H1 (cell line): ENCODE measurements around the gene LRP8. TPM values are rescaled to one million over a fixed set of nuclear protein-coding genes. Genes with fewer than 3 reads are reported as not detected.

Experiments
- CTCF ChIA-PET: fragments of 300-600 bp; sonication (Branson Sonifier 250); formaldehyde crosslinking; loops from one replicate; lab custom pipeline; 2021; ENCODE audit not compliant: partially characterized antibody; lab: Charles Lee
- POLR2A ChIA-PET: fragments of 300-600 bp; sonication (Branson Sonifier 250); formaldehyde crosslinking; loops from one replicate; lab custom pipeline; 2021; ENCODE audit warnings: inconsistent platforms; ENCODE audit not compliant: partially characterized antibody; lab: Charles Lee
- DNase-seq, 2 experiments: peaks; one replicate each; pipeline versions ENCODE4 v3.0.0 to v3.0.0-alpha.2; 2010 to 2022; ENCODE audit warnings: low spot score in 2 of 2, low read depth in 1 of 2, mixed read lengths in 1 of 2
- FAIRE-seq: peaks from 2 replicates; lab custom pipeline; 2011; peaks lifted over from hg19 to GRCh38; lab: Jason Lieb, UNC
- H2AFZ ChIP-seq: 2 replicates; pipeline ENCODE4 v1.8.1; 2012; ENCODE audit warnings: low read length, inconsistent platforms
- H2AK5ac ChIP-seq: 2 replicates; pipeline ENCODE4 v1.6.1; 2013; ENCODE audit warnings: low read depth, low read length
- H2BK120ac ChIP-seq: replicated peaks from 2 replicates; pipeline ENCODE3; 2013; ENCODE audit warnings: low read depth, low read length, inconsistent platforms
- H2BK12ac ChIP-seq: 2 replicates; pipeline ENCODE4 v1.6.1; 2013; ENCODE audit warnings: low read depth, low read length
- H2BK15ac ChIP-seq: 2 replicates; pipeline ENCODE4 v1.6.1; 2013; ENCODE audit warnings: low read length
- H2BK20ac ChIP-seq: 2 replicates; pipeline ENCODE4 v1.6.1; 2013; ENCODE audit warnings: low read length
- H2BK5ac ChIP-seq: 2 replicates; pipeline ENCODE4 v1.6.1; 2013; ENCODE audit warnings: low read depth, low read length
- H3K14ac ChIP-seq: 2 replicates; pipeline ENCODE4 v1.6.1; 2013; ENCODE audit warnings: inconsistent platforms; ENCODE audit not compliant: insufficient read length
- H3K18ac ChIP-seq: 2 replicates; pipeline ENCODE4 v1.6.1; 2013; ENCODE audit warnings: low read length; ENCODE audit errors: extremely low read depth
- H3K23ac ChIP-seq: 2 replicates; pipeline ENCODE4 v1.6.1; 2013; ENCODE audit warnings: inconsistent platforms; ENCODE audit not compliant: insufficient read length
- H3K23me2 ChIP-seq: 2 replicates; pipeline ENCODE4 v1.6.1; 2013; ENCODE audit warnings: low read depth, low read length
- H3K27ac ChIP-seq: 2 replicates; pipeline ENCODE4 v1.6.1; 2011; ENCODE audit warnings: low read depth, low read length, inconsistent platforms
- H3K27me3 ChIP-seq, 4 experiments: replicated peaks in 1 of 4; 1 replicate in 1 of 4; 2 replicates in 3 of 4; pipeline versions ENCODE4 v1.6.1 to v1.8.1; 2011 to 2013; ENCODE audit warnings: low read length in 3 of 4, mild to moderate bottlenecking in 3 of 4, inconsistent platforms in 2 of 4, mixed read lengths in 2 of 4, moderate library complexity in 1 of 4; ENCODE audit not compliant: control insufficient read depth in 3 of 4, insufficient read depth in 3 of 4; ENCODE audit errors: extremely low read depth in 1 of 4
- H3K36me3 ChIP-seq, 4 experiments: 2 replicates each; pipeline versions ENCODE4 v1.6.1 to v1.8.1; 2011 to 2013; ENCODE audit warnings: mild to moderate bottlenecking in 4 of 4, low read length in 3 of 4, moderate library complexity in 2 of 4, control low read depth in 1 of 4, inconsistent platforms in 1 of 4; ENCODE audit not compliant: insufficient read depth in 4 of 4, control insufficient read depth in 2 of 4
- H3K4ac ChIP-seq: replicated peaks from 2 replicates; pipeline ENCODE3; 2013; ENCODE audit warnings: low read length, low read depth, mixed read lengths, inconsistent platforms; ENCODE audit not compliant: insufficient read length
- H3K4me1 ChIP-seq, 4 experiments: replicated peaks in 1 of 4; 1 replicate in 1 of 4; 2 replicates in 3 of 4; pipeline versions ENCODE4 v1.6.1 to v1.8.1; 2011 to 2013; ENCODE audit warnings: low read length in 3 of 4, inconsistent platforms in 2 of 4, mixed read lengths in 1 of 4; ENCODE audit not compliant: insufficient read depth in 4 of 4, control insufficient read depth in 3 of 4
- H3K4me2 ChIP-seq, 2 experiments: 2 replicates each; pipeline versions ENCODE4 v1.6.1 to v1.8.1; 2011 to 2013; ENCODE audit warnings: low read depth in 2 of 2, low read length in 2 of 2, control low read depth in 1 of 2, inconsistent platforms in 1 of 2, mild to moderate bottlenecking in 1 of 2; ENCODE audit not compliant: insufficient read depth in 1 of 2
- H3K4me3 ChIP-seq, 4 experiments: fragments of 200-600, 300-600 bp in 1 of 4; sonication (generic), shearing (Covaris generic), sonication (Bioruptor Twin) in 1 of 4; 2 replicates each; pipeline versions ENCODE4 v1.5.1 to v1.8.1; 2011 to 2016; ENCODE audit warnings: low read length in 4 of 4, low read depth in 3 of 4, control low read depth in 2 of 4, inconsistent platforms in 2 of 4, mild to moderate bottlenecking in 2 of 4, mixed read lengths in 1 of 4, moderate library complexity in 1 of 4; ENCODE audit not compliant: insufficient read depth in 2 of 4; ENCODE audit errors: extremely low read depth in 1 of 4
- H3K56ac ChIP-seq: replicated peaks from 2 replicates; pipeline ENCODE3; 2013; ENCODE audit warnings: low read depth, mild to moderate bottlenecking, mixed read lengths, low read length, inconsistent platforms; ENCODE audit not compliant: insufficient read length
- H3K79me1 ChIP-seq: 2 replicates; pipeline ENCODE4 v1.6.1; 2013; ENCODE audit warnings: low read depth, low read length, control low read depth
- H3K79me2 ChIP-seq, 2 experiments: 2 replicates each; pipeline versions ENCODE4 v1.6.1 to v1.8.1; 2012 to 2013; ENCODE audit warnings: low read length in 2 of 2, mild to moderate bottlenecking in 2 of 2, inconsistent platforms in 1 of 2; ENCODE audit not compliant: insufficient read depth in 2 of 2, control insufficient read depth in 1 of 2
- H3K9ac ChIP-seq, 4 experiments: replicated peaks in 1 of 4; 1 replicate in 1 of 4; 2 replicates in 3 of 4; pipeline versions ENCODE4 v1.6.1 to v1.8.1; 2011 to 2013; ENCODE audit warnings: low read depth in 3 of 4, low read length in 3 of 4, control low read depth in 2 of 4, mild to moderate bottlenecking in 2 of 4, moderate library complexity in 2 of 4, inconsistent platforms in 1 of 4; ENCODE audit errors: extremely low read depth in 1 of 4
- H3K9me3 ChIP-seq, 2 experiments: 2 replicates each; pipeline versions ENCODE4 v1.6.1 to v1.8.1; 2012 to 2013; ENCODE audit warnings: mild to moderate bottlenecking in 2 of 2, moderate library complexity in 2 of 2, control low read depth in 1 of 2, inconsistent platforms in 1 of 2, low read depth in 1 of 2, low read length in 1 of 2, mixed read lengths in 1 of 2; ENCODE audit not compliant: insufficient read depth in 2 of 2
- H4K20me1 ChIP-seq, 2 experiments: replicated peaks in 1 of 2; 2 replicates each; pipeline versions ENCODE3 to v1.8.1; 2011 to 2013; ENCODE audit warnings: inconsistent platforms in 2 of 2, low read length in 2 of 2, mild to moderate bottlenecking in 1 of 2; ENCODE audit not compliant: insufficient read depth in 2 of 2, control insufficient read depth in 1 of 2
- H4K5ac ChIP-seq: 2 replicates; pipeline ENCODE4 v1.6.1; 2013; ENCODE audit warnings: low read length, low read depth, mixed read lengths, inconsistent platforms; ENCODE audit not compliant: insufficient read length
- H4K8ac ChIP-seq: 2 replicates; pipeline ENCODE4 v1.8.0; 2013; ENCODE audit warnings: mild to moderate bottlenecking, moderate library complexity, low read length, inconsistent platforms; ENCODE audit not compliant: insufficient read depth; ENCODE audit errors: extremely low read depth
- H4K91ac ChIP-seq: replicated peaks from 2 replicates; pipeline ENCODE3; 2013; ENCODE audit warnings: low read length, mixed read lengths, inconsistent platforms; ENCODE audit not compliant: insufficient read length
- CTBP2 ChIP-seq: IDR thresholded peaks from 2 replicates; pipeline ENCODE4 v1.7.0; 2011; ENCODE audit warnings: borderline replicate concordance, mild to moderate bottlenecking, moderate library complexity, mixed read lengths, low read length; ENCODE audit not compliant: insufficient read depth, insufficient read length
- KDM5A ChIP-seq: fragments of 200-600 bp; IDR thresholded peaks from 2 replicates; pipeline ENCODE4 v1.7.1; 2012; ENCODE audit warnings: mild to moderate bottlenecking, low read length, inconsistent platforms, mixed read lengths
- WGBS, 2 experiments: shearing (Covaris generic) in 1 of 2; methylation state at CpG; one replicate each; pipeline versions ENCODE4 v1.1.6 to v1.1.7; 2013 to 2015; ENCODE audit warnings: low lambda C conversion rate in 2 of 2, mixed read lengths in 2 of 2, inconsistent platforms in 1 of 2, low coverage in 1 of 2, missing lambda C conversion rate in 1 of 2; ENCODE audit not compliant: insufficient replicate concordance in 2 of 2, insufficient coverage in 1 of 2, insufficient read length in 1 of 2; ENCODE audit errors: extremely low coverage in 1 of 2, missing lambda C conversion rate in 1 of 2; 5-methylcytosine and 5-hydroxymethylcytosine counted together
- polyA plus RNA-seq, 7 experiments: library from polyadenylated mRNA; depleted of rRNA in 3 of 7; stranded (reverse) in 5 of 7; unstranded in 2 of 7; fragments of >200 nt in 5 of 7; fragments of 200-250 nt in 2 of 7; gene quantifications; 1 replicate in 5 of 7; 2 replicates in 1 of 7; 4 replicates in 1 of 7; pipeline versions ENCODE4 v1.2.1 to v1.2.3, GENCODE V29; 2011 to 2013; ENCODE audit warnings: missing spikeins in 2 of 7, mixed read lengths in 2 of 7
- total RNA-seq: library from RNA; stranded (reverse); fragmentation: NEBNext Ultra II Directional; extraction: Animal tissue kit (Norgen Biotek cat#: 25700); gene quantifications from 2 replicates; pipeline ENCODE4 v1.2.1, GENCODE V29; 2021

Gene LRP8
- total and polyA plus RNA-seq, 2 of the 8 experiments (the other 6 are each of a cell fraction or from before 2014, with no cell fraction given): 63.2 to 66.4 TPM

- H4K8ac ChIP-seq: no peak overlapping the region; the same call in 1 of the 2 replicates
- ChIA-PET POLR2A (no interaction called here), CTCF (interaction anchor here (1.4 to 1.8 kb wide), 2 partner anchors 17 to 85 kb away, joined by 3 to 4 read pairs; no protein-coding TSS in a partner anchor)
- no peak overlapping the region for H3K4ac ChIP-seq
- H3K4me2 ChIP-seq: no peak overlapping the region
- no peak overlapping the region for H2BK12ac ChIP-seq
- peaks cover 0 to 5% (median 0%) of the 10 kb centered on the region in 4 experiments; a peak in 1 of 7 replicates for H3K4me1 ChIP-seq
- no peak overlapping the region for H3K23ac ChIP-seq
- no peak overlapping the region for H3K9ac ChIP-seq
- no peaks in the 10 kb centered on the region for H3K36me3 ChIP-seq
- H2BK15ac ChIP-seq: no peak overlapping the region
- FAIRE-seq: no peak
- H2BK5ac ChIP-seq: no peak overlapping the region
- no peak overlapping the region for H2AK5ac ChIP-seq
- H2AFZ ChIP-seq: no peak overlapping the region
- DNase-seq: peak in 1 of 2 experiments; percentile 33
- no peak overlapping the region for H4K91ac ChIP-seq
- H3K18ac ChIP-seq: no peak overlapping the region
- no peak overlapping the region for H2BK20ac ChIP-seq
- H3K4me3 ChIP-seq: no peak overlapping the region
- no peaks in the 10 kb centered on the region; a peak in 3 of 7 replicates for H3K27me3 ChIP-seq
- H2BK120ac ChIP-seq: no peak overlapping the region
- 91% methylated on average over 12 of the region's 12 CpGs; no CpG with 5 or more reads in 1 of the 2 experiments for WGBS, 2 experiments
- H3K23me2 ChIP-seq: no peaks in the 10 kb centered on the region
- no peak overlapping the region for H3K14ac ChIP-seq
- H3K9me3 ChIP-seq: no peaks in the 10 kb centered on the region
- TF ChIP-seq CTBP2 (no peak), KDM5A (no peak)
- no peak overlapping the region for H4K5ac ChIP-seq
- H3K79me1 ChIP-seq: no peaks in the 10 kb centered on the region
- H3K27ac ChIP-seq: no peak overlapping the region
- H3K56ac ChIP-seq: no peak overlapping the region
- no peaks in the 10 kb centered on the region for H4K20me1 ChIP-seq
- H3K79me2 ChIP-seq: no peaks in the 10 kb centered on the region
These were observed 39.1 kb upstream of the LRP8 start for GRCh38 chr1:53366901-53367502.
